Measurements from ENCODE around the gene INTS4.

DNA sequence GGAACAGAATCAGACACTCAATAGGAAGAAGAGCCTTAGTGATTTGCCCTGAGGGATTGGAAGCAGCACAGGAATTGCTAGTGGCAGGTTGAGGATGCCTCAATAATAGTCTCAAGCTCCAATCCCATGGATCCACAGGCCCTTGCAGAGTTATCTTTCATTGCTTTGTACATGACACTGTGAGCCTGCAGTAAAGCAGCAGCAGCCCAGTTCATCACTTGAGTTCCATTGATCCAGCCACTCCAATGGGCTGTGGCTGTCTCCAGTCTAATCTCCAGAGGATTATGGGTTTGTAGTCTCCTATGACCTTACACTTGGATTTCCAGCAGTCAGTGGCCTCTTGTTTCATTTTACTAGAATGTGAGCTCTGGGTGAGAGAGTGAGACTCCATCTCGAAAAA lies 128.1 kb downstream of the INTS4 start:
- TF ChIP-seq, protein P1, sequence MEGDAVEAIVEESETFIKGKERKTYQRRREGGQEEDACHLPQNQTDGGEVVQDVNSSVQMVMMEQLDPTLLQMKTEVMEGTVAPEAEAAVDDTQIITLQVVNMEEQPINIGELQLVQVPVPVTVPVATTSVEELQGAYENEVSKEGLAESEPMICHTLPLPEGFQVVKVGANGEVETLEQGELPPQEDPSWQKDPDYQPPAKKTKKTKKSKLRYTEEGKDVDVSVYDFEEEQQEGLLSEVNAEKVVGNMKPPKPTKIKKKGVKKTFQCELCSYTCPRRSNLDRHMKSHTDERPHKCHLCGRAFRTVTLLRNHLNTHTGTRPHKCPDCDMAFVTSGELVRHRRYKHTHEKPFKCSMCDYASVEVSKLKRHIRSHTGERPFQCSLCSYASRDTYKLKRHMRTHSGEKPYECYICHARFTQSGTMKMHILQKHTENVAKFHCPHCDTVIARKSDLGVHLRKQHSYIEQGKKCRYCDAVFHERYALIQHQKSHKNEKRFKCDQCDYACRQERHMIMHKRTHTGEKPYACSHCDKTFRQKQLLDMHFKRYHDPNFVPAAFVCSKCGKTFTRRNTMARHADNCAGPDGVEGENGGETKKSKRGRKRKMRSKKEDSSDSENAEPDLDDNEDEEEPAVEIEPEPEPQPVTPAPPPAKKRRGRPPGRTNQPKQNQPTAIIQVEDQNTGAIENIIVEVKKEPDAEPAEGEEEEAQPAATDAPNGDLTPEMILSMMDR (optimal IDR thresholded peaks at IDR 0.05 in 1 of 3, IDR thresholded peaks at IDR 0.05 in 1 of 3, conservative IDR thresholded peaks at IDR 0.05 in 1 of 3; ENCODE audit: extremely low read depth in 1 of 3, insufficient read depth in 2 of 3, low read length in 3 of 3) = no peak
- TF ChIP-seq EZH2 (IDR thresholded peaks at IDR 0.05; ENCODE audit: low read length) = no peak
